Measurements from ENCODE around the gene RDH5.
A peak's percentile ranks its signal among the peaks of the same experiment; 100 is the strongest.

The RDH5 gene

DNA sequence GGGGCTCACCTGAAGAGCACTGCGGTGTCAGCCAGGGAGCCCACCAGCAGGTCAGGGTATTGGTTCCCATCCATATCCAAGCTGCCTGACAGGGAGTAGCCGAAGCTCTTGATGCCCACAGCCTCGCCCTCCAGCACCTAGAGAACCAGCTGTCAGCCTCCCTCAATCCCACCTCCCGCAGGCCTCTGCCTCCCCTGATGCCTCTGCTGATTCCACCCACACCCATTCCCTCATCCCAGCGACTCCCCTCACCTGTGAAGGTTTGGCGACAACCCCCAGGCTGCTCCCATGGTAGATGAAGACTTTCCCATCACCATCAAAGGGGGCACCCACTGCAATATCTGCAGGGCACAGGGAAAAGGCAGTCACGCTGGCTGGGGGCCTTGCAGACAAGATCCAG is 22.5 kb upstream of the RDH5 start:
- Histone ChIP-seq H3K4me3 (ENCODE audit: low read length) (no peak overlapping the region), H3K27me3 (ENCODE audit: control insufficient read depth, insufficient read depth, low read length) (no peaks in the 10 kb centered on the region), H3K9ac (ENCODE audit: low read depth, low read length) (no peak overlapping the region), H3K4me1 (ENCODE audit: control insufficient read depth, insufficient read depth, low read length) (peaks cover 12% of the 10 kb centered on the region), H3K36me3 (ENCODE audit: insufficient read depth, low read length) (peaks cover 14% of the 10 kb centered on the region), H3K4me2 (ENCODE audit: low read length) (no peak overlapping the region), H3K9me3 (replicated peaks; ENCODE audit: low read length) (no peaks in the 10 kb centered on the region)

DNA sequence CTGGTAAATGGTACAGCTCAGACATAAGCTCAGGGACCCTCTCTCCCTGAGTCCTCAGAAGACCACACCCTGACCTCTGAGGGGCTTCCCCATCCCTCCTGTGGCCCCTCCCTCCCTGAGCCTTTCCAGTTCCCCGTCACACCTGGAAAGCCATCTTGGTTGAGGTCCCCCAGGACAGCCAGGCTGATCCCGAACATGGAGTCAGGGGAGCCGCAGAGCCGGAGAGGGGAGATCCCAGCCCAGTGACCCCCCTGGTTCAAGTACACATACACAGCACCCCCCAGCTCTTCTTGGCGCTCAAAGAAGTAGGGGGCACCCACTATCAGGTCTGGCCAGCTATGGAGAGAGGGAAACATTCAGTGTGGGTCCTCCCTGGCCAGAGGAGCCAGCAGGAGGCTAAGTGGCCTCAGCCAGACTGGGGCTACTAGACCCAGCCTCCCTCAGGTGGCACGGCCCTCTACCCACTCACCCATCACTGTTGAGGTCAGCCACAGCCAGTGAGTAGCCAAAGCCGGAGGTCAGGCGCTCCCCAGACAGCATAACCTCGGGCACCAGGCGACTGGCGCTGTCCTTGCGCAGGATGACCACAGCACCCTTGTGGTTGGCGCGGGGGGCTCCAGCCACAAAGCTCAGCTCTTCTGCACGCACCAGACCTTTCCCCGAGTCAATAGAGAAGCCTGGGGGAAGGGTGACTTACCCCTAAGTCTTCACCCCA is 21.8 kb upstream of the RDH5 start:
- H3K4me3 ChIP-seq (ENCODE audit: low read length) = no peak overlapping the region
- no peak overlapping the region for H3K9ac ChIP-seq (ENCODE audit: low read depth, low read length)
- no peaks in the 10 kb centered on the region for H3K9me3 ChIP-seq (replicated peaks; ENCODE audit: low read length)
- peaks cover 19% of the 10 kb centered on the region for H3K4me1 ChIP-seq (ENCODE audit: control insufficient read depth, insufficient read depth, low read length)
- no peaks in the 10 kb centered on the region for H3K27me3 ChIP-seq (ENCODE audit: control insufficient read depth, insufficient read depth, low read length)
- H3K36me3 ChIP-seq (ENCODE audit: insufficient read depth, low read length) = peaks cover 14% of the 10 kb centered on the region
- H3K4me2 ChIP-seq (ENCODE audit: low read length) = no peak overlapping the region

DNA sequence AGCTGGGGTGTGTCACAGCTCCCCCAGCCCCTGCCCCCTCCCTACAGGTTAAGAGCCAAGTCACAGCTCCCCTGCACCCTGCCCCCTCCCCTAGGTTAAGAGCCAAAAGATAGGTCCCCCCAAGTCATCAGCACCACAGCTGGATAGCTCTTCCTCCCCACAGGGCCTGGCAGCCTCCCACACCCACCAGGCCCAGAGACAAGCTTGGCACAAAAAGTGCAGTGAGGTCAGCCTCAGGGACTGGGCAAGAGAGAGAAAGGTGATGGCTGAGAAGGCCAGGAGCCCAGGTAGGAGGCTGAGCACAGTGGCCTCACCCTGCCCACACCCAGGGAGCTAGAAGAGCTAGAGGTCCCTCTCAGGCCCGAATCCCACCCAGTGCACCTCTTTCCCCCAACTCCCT is 21.2 kb upstream of the RDH5 start:
- Histone ChIP-seq H3K27me3 (ENCODE audit: control insufficient read depth, insufficient read depth, low read length) (no peaks in the 10 kb centered on the region), H3K4me1 (ENCODE audit: control insufficient read depth, insufficient read depth, low read length) (peaks cover 25% of the 10 kb centered on the region), H3K9me3 (replicated peaks; ENCODE audit: low read length) (no peaks in the 10 kb centered on the region), H3K36me3 (ENCODE audit: insufficient read depth, low read length) (peaks cover 14% of the 10 kb centered on the region), H3K9ac (ENCODE audit: low read depth, low read length) (no peak overlapping the region), H3K4me2 (ENCODE audit: low read length) (no peak overlapping the region), H3K4me3 (ENCODE audit: low read length) (no peak overlapping the region)

DNA sequence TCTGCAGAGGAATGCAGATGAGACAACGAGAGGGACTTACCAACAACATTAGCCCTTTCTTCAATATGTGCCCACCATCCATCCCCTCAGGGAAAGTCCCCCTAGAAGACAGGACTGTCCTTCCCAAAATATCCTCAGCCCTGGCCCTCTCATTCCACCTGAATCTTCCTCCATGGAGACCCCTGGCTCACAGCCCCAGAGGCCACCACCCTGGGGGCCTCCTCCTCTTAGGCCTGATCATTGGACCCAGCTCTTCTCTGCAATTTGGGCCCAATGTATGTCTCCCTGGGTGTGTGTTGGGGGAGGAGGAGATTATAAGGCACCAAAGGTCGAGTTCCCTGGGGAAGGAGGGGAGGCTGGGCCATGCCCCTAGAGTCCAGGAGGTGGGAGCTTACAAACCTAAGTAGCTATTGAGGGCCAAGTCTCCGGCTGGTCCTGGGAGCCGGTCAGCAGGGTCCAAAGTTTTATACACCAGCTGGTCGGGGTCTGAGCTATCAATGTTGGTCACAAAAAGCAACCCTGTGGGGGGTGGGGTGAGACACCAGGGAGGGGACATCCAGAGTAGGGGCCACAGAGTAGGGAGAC is 20.6 kb upstream of the RDH5 start:
- Histone ChIP-seq H3K27me3 (ENCODE audit: control insufficient read depth, insufficient read depth, low read length) (no peaks in the 10 kb centered on the region), H3K4me2 (ENCODE audit: low read length) (no peak overlapping the region), H3K9me3 (replicated peaks; ENCODE audit: low read length) (no peaks in the 10 kb centered on the region), H3K36me3 (ENCODE audit: insufficient read depth, low read length) (peaks cover 11% of the 10 kb centered on the region), H3K9ac (ENCODE audit: low read depth, low read length) (no peak overlapping the region), H3K4me1 (ENCODE audit: control insufficient read depth, insufficient read depth, low read length) (peaks cover 31% of the 10 kb centered on the region), H3K4me3 (ENCODE audit: low read length) (no peak overlapping the region)

DNA sequence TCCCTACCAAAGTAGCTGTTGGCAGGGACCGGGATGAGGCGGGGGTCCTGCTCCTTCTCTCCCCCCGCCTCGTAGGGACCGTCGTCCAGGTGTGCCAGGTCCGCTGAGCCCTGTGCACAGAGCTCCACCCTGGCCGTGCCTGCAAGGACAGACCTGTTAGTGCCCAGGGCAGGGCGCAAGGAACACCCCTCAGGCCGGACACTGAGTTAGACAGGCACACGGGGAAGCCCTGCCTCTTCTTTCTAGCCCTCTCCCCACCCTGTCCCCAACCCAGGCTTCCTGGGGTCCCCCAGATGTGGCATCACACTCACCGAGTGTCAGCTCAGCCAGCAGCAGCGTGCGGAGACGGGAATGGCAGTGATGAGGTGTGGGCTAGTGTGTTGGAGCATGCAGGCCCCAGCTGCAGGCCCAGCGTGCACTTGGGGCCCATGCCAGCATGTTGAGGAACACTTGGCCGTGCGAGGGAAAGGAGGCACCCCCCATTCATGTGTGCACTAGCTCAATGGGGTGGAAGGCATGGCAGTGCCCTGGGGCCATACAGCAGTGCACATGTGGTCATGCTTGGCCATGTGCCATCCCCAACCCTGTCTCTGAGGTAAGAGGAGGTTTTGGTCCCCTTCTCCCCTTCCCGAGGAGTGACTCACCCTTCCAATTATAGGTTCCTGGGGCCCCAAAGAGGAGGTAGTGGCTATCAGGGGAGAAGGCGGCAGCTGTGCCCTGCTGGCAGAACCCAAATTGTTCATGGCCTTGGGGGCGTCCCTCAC is 19.8 kb upstream of the RDH5 start:
- Histone ChIP-seq H3K4me3 (ENCODE audit: low read length) (no peak overlapping the region), H3K36me3 (ENCODE audit: insufficient read depth, low read length) (peaks cover 11% of the 10 kb centered on the region), H3K9ac (ENCODE audit: low read depth, low read length) (no peak overlapping the region), H3K27me3 (ENCODE audit: control insufficient read depth, insufficient read depth, low read length) (no peaks in the 10 kb centered on the region), H3K4me2 (ENCODE audit: low read length) (no peak overlapping the region), H3K4me1 (ENCODE audit: control insufficient read depth, insufficient read depth, low read length) (peaks cover 40% of the 10 kb centered on the region), H3K9me3 (replicated peaks; ENCODE audit: low read length) (no peaks in the 10 kb centered on the region)

DNA sequence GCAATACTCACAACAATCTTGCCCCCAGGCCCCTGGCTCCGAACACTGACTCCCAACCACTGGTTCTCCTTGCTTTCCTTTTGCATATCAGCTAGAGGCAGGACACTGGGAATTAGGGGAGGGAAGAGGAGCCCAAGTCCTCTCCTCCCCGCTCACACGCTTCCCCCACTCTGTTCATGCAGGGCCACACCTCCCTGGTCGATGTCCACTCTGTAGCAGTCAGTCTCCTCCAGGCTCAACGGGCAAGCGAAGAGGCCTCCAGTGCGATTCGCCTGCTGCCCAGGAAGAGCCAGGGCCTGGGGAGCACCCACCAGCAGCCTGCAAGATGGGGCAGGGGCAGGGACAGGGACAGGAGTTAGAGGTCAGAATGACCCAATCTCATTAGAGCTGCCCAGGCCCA is 17.3 kb upstream of the RDH5 start:
- Histone ChIP-seq H3K9me3 (replicated peaks; ENCODE audit: low read length) (no peaks in the 10 kb centered on the region), H3K9ac (ENCODE audit: low read depth, low read length) (no peak overlapping the region), H3K4me2 (ENCODE audit: low read length) (no peak overlapping the region), H3K4me1 (ENCODE audit: control insufficient read depth, insufficient read depth, low read length) (peaks cover 52% of the 10 kb centered on the region), H3K36me3 (ENCODE audit: insufficient read depth, low read length) (no peaks in the 10 kb centered on the region), H3K27me3 (ENCODE audit: control insufficient read depth, insufficient read depth, low read length) (no peaks in the 10 kb centered on the region), H3K4me3 (ENCODE audit: low read length) (no peak overlapping the region)

DNA sequence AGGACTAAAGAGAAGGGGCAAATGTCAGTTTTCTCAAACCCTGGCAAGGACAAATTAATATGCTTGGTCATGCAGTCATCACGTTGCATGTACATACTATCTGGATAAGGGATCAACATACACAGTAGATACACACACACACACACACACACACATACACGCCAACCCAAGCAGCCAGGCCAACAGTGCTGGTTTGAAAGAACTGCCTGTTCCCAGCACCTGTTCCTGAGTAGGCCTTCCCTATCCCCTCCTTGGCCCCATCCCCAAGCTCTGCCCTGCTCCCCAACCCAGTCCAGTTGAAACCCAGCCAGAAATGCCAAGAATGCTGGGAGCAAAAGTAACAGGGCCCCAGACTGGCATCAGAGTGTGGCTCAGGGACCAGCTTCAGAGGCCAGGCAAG is 16.9 kb upstream of the RDH5 start:
- Histone ChIP-seq H3K4me1 (ENCODE audit: control insufficient read depth, insufficient read depth, low read length) (peaks cover 53% of the 10 kb centered on the region), H3K9me3 (replicated peaks; ENCODE audit: low read length) (no peaks in the 10 kb centered on the region), H3K36me3 (ENCODE audit: insufficient read depth, low read length) (no peaks in the 10 kb centered on the region), H3K4me3 (ENCODE audit: low read length) (peak overlapping the region; percentile 84), H3K9ac (ENCODE audit: low read depth, low read length) (peak overlapping the region; percentile 24), H3K27me3 (ENCODE audit: control insufficient read depth, insufficient read depth, low read length) (no peaks in the 10 kb centered on the region), H3K4me2 (ENCODE audit: low read length) (peak overlapping the region; percentile 92)

DNA sequence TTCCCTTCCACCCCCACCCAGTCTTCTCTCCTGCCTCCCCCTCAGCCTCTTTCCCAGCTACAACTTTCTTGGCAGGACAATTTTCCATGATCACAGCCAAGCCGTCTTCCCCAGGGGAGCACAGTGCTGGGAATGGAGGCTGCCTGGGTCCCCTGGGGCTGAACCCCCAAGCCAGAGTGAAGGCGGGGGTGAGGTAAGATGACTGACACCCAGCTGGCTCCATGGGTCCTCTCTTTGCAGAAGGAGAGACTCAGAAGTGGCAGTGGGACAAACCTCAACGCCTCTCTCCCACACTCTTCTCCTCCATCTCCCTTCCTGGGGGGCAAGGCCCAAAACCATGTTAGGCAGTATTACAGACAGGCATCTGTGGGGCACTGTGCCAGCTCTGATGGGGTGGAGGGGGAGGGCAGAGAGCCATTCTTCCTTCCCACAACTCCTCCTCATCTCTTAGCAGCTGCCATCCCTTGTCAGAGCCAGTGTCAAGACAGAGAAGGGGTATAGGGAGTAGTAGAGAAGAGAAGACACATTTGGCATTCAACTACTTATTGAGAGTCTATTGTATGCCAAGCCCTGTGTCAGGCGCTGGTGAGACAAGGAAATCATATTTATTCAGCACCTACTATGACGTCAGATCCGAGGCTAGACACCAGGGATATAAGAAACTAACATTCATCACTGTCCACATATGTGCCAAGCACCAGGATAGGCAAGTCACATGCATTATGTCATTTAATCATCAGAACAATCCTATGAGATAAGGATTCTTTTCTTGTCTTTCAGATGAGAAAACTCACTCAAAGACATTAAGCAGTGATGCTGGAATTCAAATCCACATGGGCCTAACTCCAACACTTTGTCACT is 16.1 kb upstream of the RDH5 start:
- Histone ChIP-seq H3K4me2 (ENCODE audit: low read length) (peak overlapping the region; percentile 92), H3K9ac (ENCODE audit: low read depth, low read length) (peak overlapping the region; percentile 24), H3K9me3 (replicated peaks; ENCODE audit: low read length) (no peaks in the 10 kb centered on the region), H3K27me3 (ENCODE audit: control insufficient read depth, insufficient read depth, low read length) (no peaks in the 10 kb centered on the region), H3K36me3 (ENCODE audit: insufficient read depth, low read length) (no peaks in the 10 kb centered on the region), H3K4me3 (ENCODE audit: low read length) (peak overlapping the region; percentile 84), H3K4me1 (ENCODE audit: control insufficient read depth, insufficient read depth, low read length) (peaks cover 61% of the 10 kb centered on the region)

DNA sequence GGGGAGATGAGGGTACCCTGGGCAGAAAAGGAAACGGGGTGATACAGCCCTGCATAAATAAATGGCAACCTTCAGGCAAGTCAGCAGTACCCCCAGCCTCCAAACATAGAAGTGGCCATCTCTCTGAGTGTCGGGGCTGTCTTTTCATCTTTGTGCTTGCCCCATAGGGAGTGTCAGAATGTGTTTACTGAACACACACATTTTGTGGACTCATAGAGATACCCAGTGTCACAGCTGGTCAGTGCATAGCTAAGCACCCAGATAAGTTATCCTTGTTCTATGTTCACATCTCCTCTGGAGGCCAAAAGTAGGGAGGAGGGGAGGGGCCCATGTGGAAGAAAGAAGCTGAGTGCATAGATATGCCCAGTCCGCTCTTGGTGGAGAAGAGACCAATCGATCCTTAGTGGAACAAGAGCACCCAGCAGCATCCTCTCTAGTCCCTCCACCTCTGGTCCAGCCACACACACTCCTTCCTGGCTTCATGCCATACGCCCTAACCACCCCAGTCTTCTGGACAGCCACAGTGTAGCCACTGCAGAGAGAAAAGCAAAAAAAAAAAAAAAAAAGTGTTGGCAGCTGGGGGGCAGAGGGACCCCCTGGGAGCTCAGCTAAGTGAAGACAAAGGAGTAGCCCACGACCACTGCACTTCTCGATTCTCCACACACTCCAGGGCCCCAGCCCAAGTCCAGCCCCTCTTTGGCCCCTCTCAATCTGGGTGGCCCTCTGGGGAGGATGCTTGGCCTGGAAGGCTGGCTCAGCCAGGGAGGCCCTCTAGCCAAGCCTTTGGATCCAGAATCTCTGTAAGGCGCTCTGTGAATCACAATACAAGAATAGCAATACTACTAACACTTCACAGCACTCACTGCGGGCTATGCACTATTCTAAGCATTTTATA is 15.1 kb upstream of the RDH5 start:
- no peaks in the 10 kb centered on the region for H3K9me3 ChIP-seq (replicated peaks; ENCODE audit: low read length)
- peak overlapping the region; percentile 92 for H3K4me2 ChIP-seq (ENCODE audit: low read length)
- peak overlapping the region; percentile 84 for H3K4me3 ChIP-seq (ENCODE audit: low read length)
- no peaks in the 10 kb centered on the region for H3K27me3 ChIP-seq (ENCODE audit: control insufficient read depth, insufficient read depth, low read length)
- peak overlapping the region; percentile 11 for H3K9ac ChIP-seq (ENCODE audit: low read depth, low read length)
- H3K4me1 ChIP-seq (ENCODE audit: control insufficient read depth, insufficient read depth, low read length) = peaks cover 61% of the 10 kb centered on the region
- H3K36me3 ChIP-seq (ENCODE audit: insufficient read depth, low read length) = no peaks in the 10 kb centered on the region

DNA sequence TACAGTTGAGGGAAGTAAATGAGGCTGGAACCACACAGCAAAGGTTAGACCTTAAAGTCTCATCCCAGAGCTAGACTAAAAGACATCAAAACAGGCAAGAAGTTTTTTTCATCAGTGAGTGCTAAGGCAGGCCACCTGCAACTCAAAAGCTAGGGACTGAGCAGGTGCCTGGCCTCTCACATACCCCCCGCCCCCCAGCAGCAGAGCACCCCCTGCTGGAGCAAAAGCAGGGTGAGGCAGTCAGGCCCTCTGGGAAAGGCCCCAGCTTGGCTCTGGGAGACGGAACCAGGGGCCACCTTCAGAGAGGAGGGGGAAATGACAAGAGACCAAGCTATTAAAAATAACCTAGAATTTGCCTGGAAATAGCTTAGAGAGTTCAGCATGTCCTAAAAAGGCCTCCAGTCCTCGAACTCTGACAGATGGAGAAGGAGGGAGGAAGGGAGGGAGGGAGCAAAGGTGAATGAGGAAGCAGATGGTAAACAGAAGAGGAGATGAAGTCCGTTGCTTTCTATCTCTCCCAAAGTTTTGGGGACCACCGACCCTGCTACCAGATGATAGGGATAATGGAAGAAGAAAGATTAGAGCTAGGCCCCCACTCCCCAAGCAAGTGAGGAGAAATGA is 14.3 kb upstream of the RDH5 start:
- H3K4me1 ChIP-seq (ENCODE audit: control insufficient read depth, insufficient read depth, low read length) = peaks cover 53% of the 10 kb centered on the region
- H3K36me3 ChIP-seq (ENCODE audit: insufficient read depth, low read length) = no peaks in the 10 kb centered on the region
- peak overlapping the region; percentile 52 for H3K9ac ChIP-seq (ENCODE audit: low read depth, low read length)
- H3K27me3 ChIP-seq (ENCODE audit: control insufficient read depth, insufficient read depth, low read length) = no peaks in the 10 kb centered on the region
- no peaks in the 10 kb centered on the region for H3K9me3 ChIP-seq (replicated peaks; ENCODE audit: low read length)
- H3K4me3 ChIP-seq (ENCODE audit: low read length) = peak overlapping the region; percentile 84
- peak overlapping the region; percentile 92 for H3K4me2 ChIP-seq (ENCODE audit: low read length)

Data from skeletal muscle satellite cell (primary cell).